Measurements from ENCODE around the gene MALAT1.
"Not testable (repeated sequence)": the region's sequence is repeated elsewhere in the genome, so short reads cannot be mapped to it uniquely, and the experiment has no call there.

The MALAT1 gene

GRCh38 chr11:65522718-65523630 is 24.1 kb downstream of the MALAT1 start:
- DNase-seq = peak; percentile 41

- DNase-seq = not testable (repeated sequence)
Observed at GRCh38 chr11:65523631-65523968, 24.8 kb downstream of the MALAT1 start.

GRCh38 chr11:65524014-65524740 is 25.3 kb downstream of the MALAT1 start:
- no peak for DNase-seq

- DNase-seq = peak; percentile 86
Observed at GRCh38 chr11:65524741-65525545, 26.1 kb downstream of the MALAT1 start, which contains the start of gene SCYL1. SCYL1 (plus strand) TSS chr11:65525083; CDS start chr11:65525154, 71 bp downstream.

GRCh38 chr11:65525546-65526480 is 27.0 kb downstream of the MALAT1 start:
- DNase-seq = no peak

- DNase-seq = no peak
Observed at GRCh38 chr11:65526744-65527143, 27.9 kb downstream of the MALAT1 start.

GRCh38 chr11:65528819-65529350 is 30.0 kb downstream of the MALAT1 start:
- no peak for DNase-seq

- DNase-seq = no peak
Observed at GRCh38 chr11:65529475-65530156, 30.8 kb downstream of the MALAT1 start.

- peak; percentile 45 for DNase-seq
Observed at GRCh38 chr11:65530157-65530496, 31.3 kb downstream of the MALAT1 start.

- DNase-seq = no peak
Observed at GRCh38 chr11:65532388-65533064, 33.7 kb downstream of the MALAT1 start.

- no peak for DNase-seq
Observed at GRCh38 chr11:65535102-65535501, 36.3 kb downstream of the MALAT1 start.

GRCh38 chr11:65536412-65537295 is 37.8 kb downstream of the MALAT1 start:
- DNase-seq = no peak

GRCh38 chr11:65537296-65537597 is 38.4 kb downstream of the MALAT1 start:
- no peak for DNase-seq

GRCh38 chr11:65537620-65538231 is 38.9 kb downstream of the MALAT1 start:
- no peak for DNase-seq

GRCh38 chr11:65538232-65538914 is 39.5 kb downstream of the MALAT1 start:
- DNase-seq = no peak

- DNase-seq = no peak
Observed at GRCh38 chr11:65538915-65539743, 40.3 kb downstream of the MALAT1 start.

GRCh38 chr11:65539744-65540289 is 41.0 kb downstream of the MALAT1 start:
- no peak for DNase-seq

Data from activated CD4-positive, alpha-beta T cell treated with anti-CD3 and anti-CD28 coated beads, Interleukin-10, Interleukin-2, amounts not matched to agents 100 ng/mL and 50 ng/mL, durations not matched to agents 16 hours and 8 hours (primary cell).